Neural crest cell (in vitro differentiated cells): Measurements from ENCODE around the gene NFE2. TPM values are rescaled to one million over a fixed set of nuclear protein-coding genes. Genes with fewer than 3 reads are reported as not detected.

ENCODE experiments used
- DNase-seq: peaks from one replicate; pipeline ENCODE4 v3.0.0; 2021; ENCODE audit warnings: low read depth, mixed read lengths, low spot score
- H3K27ac Mint-ChIP-seq: one replicate; pipeline ENCODE4 v1.8.0; 2021; ENCODE audit warnings: mild to moderate bottlenecking, mixed read lengths; ENCODE audit not compliant: unreplicated experiment
- H3K27me3 Mint-ChIP-seq: 2 replicates; pipeline ENCODE4 v1.8.0; 2021; ENCODE audit warnings: low read depth, mild to moderate bottlenecking, mixed read lengths
- H3K36me3 Mint-ChIP-seq: 2 replicates; pipeline ENCODE4 v1.8.0; 2021; ENCODE audit warnings: low read depth, mild to moderate bottlenecking, mixed read lengths
- H3K4me1 Mint-ChIP-seq: 2 replicates; pipeline ENCODE4 v1.8.0; 2021; ENCODE audit warnings: mixed read lengths
- H3K4me3 Mint-ChIP-seq: one replicate; pipeline ENCODE4 v1.8.0; 2021; ENCODE audit warnings: mild to moderate bottlenecking, mixed read lengths
- H3K9me3 Mint-ChIP-seq: 2 replicates; pipeline ENCODE4 v1.8.0; 2021; ENCODE audit warnings: mixed read lengths
- CTCF ChIP-seq: fragments of 200-600 bp; sonication (generic); conservative IDR thresholded peaks from 2 replicates; pipeline ENCODE4 v1.5.0; 2021; ENCODE audit warnings: antibody characterized with exemption, mild to moderate bottlenecking
- microRNA-seq: library from miRNA; unstranded; fragments of <30 nt; microRNA quantifications from one replicate; pipeline ENCODE4, GENCODE V29; 2020
- total RNA-seq: library from RNA; stranded (reverse); gene quantifications from 2 replicates; pipeline ENCODE4 v1.2.1, GENCODE V29; 2021

The NFE2 gene
- total RNA-seq, 1 donor from 2014 or later, result not detected

GRCh38 chr12:54251667-54252284 lies 49.0 kb downstream of the NFE2 start:
- peaks cover 13% of the 10 kb centered on the region for H3K4me1 Mint-ChIP-seq
- TF ChIP-seq CTCF, result peak; percentile 76
- H3K4me3 Mint-ChIP-seq, result no peak overlapping the region
- no peaks in the 10 kb centered on the region for H3K9me3 Mint-ChIP-seq
- H3K27me3 Mint-ChIP-seq, result no peaks in the 10 kb centered on the region
- no peak overlapping the region for H3K27ac Mint-ChIP-seq
- peaks cover 30% of the 10 kb centered on the region for H3K36me3 Mint-ChIP-seq
- no peak for DNase-seq

- no peak for TF ChIP-seq CTCF
- H3K36me3 Mint-ChIP-seq, result peaks cover 28% of the 10 kb centered on the region
- no peaks in the 10 kb centered on the region for H3K27me3 Mint-ChIP-seq
- H3K9me3 Mint-ChIP-seq, result no peaks in the 10 kb centered on the region
- H3K4me3 Mint-ChIP-seq, result no peak overlapping the region
- no peak overlapping the region for H3K27ac Mint-ChIP-seq
- DNase-seq, result no peak
- H3K4me1 Mint-ChIP-seq, result peaks cover 5% of the 10 kb centered on the region
These were observed 51.3 kb downstream of the NFE2 start for GRCh38 chr12:54249489-54249888.

- Mint-ChIP-seq H3K9me3 (no peaks in the 10 kb centered on the region), H3K36me3 (peaks cover 24% of the 10 kb centered on the region), H3K4me1 (no peaks in the 10 kb centered on the region), H3K4me3 (no peak overlapping the region), H3K27ac (no peak overlapping the region), H3K27me3 (no peaks in the 10 kb centered on the region)
- DNase-seq, result no peak
- no peak for TF ChIP-seq CTCF
These were observed 54.7 kb downstream of the NFE2 start for GRCh38 chr12:54246011-54246641.

Small RNA genes within 50 kb of the gene (microRNA-seq; reads per million reads assigned to microRNA genes)
- gene MIR148B, result 787 reads per million, percentile 79 among the genes with 10 or more reads in this experiment

Other genes with a start within 250 kb of the NFE2 start
- gene HOXC4, start 247.2 kb downstream of the NFE2 start, total RNA-seq, result 5.6 and 8.3 TPM in 2 replicates
- gene SMUG1, start 112.0 kb downstream of the NFE2 start, total RNA-seq, result 36.9 and 38.6 TPM in 2 replicates
- gene CBX5, start 20.9 kb downstream of the NFE2 start, total RNA-seq, result 369 and 401 TPM in 2 replicates
- gene HNRNPA1, start 20.3 kb downstream of the NFE2 start, total RNA-seq, result 3,205 and 3,261 TPM in 2 replicates
- gene COPZ1, start 24.1 kb upstream of the NFE2 start, total RNA-seq, result 148 and 160 TPM in 2 replicates
- gene GPR84, start 63.5 kb upstream of the NFE2 start, total RNA-seq, result not detected in 2 replicates
- gene ZNF385A, start 83.7 kb upstream of the NFE2 start, total RNA-seq, result 20.3 and 20.8 TPM in 2 replicates
- 20.1 and 22.0 TPM in 2 replicates for gene ITGA5, start 118.3 kb upstream of the NFE2 start, total RNA-seq
- gene GTSF1, start 172.6 kb upstream of the NFE2 start, total RNA-seq, result not detected in 2 replicates
- 0.19 TPM in 1 of 2 replicates, not detected in the other for gene NCKAP1L, start 196.7 kb upstream of the NFE2 start, total RNA-seq
- 2.9 and 3.5 TPM in 2 replicates for gene PDE1B, start 248.6 kb upstream of the NFE2 start, total RNA-seq